Measurements from ENCODE around the gene HSD17B1.
A peak's percentile ranks its signal among the peaks of the same experiment; 100 is the strongest.
"Not testable (repeated sequence)": the region's sequence is repeated elsewhere in the genome, so short reads cannot be mapped to it uniquely, and the experiment has no call there.

Gene HSD17B1

GRCh38 chr17:42552736-42553135, at the start of gene HSD17B1:
TSS of gene HSD17B1 (plus strand) at chr17:42552923. CDS start at chr17:42552934, 11 bp downstream.
- not testable (repeated sequence) for H3K36me3 ChIP-seq (ENCODE audit: insufficient read depth, low read length); H3K4me1 ChIP-seq (ENCODE audit: insufficient read depth, low read length); H3K9me3 ChIP-seq (ENCODE audit: control insufficient read depth, insufficient read depth, low read length)
- peak within 1 kb of the TSS; percentile 87; the same call in 1 of the 2 replicates for H3K9ac ChIP-seq (ENCODE audit: low read depth, low read length)

- Histone ChIP-seq H3K9ac (ENCODE audit: low read depth, low read length) (no peak overlapping the region), H3K9me3 (ENCODE audit: control insufficient read depth, insufficient read depth, low read length) (no peaks in the 10 kb centered on the region), H3K36me3 (ENCODE audit: insufficient read depth, low read length) (peaks cover 26% of the 10 kb centered on the region), H3K4me1 (ENCODE audit: insufficient read depth, low read length) (no peaks in the 10 kb centered on the region)
These were observed 49.8 kb upstream of the HSD17B1 start for GRCh38 chr17:42502926-42503325.

DNA sequence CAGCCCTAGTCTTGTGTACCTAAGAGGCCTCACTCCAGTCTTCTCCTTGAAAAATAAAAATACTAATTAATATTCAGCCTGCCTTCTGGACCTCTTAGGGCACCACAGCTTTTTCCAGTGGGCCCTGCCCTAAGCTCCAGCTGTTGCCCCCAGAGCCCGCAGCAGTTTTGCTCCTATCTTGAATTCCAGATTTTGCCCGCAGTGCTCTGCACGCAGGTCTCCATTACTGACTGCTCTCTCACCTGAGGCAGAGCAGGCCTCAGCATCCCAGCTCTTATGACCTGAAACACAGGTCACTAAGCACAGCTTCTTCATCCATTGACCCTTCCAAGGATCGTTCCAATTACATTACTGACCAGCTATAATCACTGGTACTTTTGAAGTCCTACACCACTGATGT, 45.1 kb upstream of the HSD17B1 start:
- Histone ChIP-seq H3K9me3 (ENCODE audit: control insufficient read depth, insufficient read depth, low read length) (no peaks in the 10 kb centered on the region), H3K9ac (ENCODE audit: low read depth, low read length) (no peak overlapping the region), H3K4me1 (ENCODE audit: insufficient read depth, low read length) (no peaks in the 10 kb centered on the region), H3K36me3 (ENCODE audit: insufficient read depth, low read length) (peaks cover 3% of the 10 kb centered on the region; the same call in 1 of the 2 replicates)

DNA sequence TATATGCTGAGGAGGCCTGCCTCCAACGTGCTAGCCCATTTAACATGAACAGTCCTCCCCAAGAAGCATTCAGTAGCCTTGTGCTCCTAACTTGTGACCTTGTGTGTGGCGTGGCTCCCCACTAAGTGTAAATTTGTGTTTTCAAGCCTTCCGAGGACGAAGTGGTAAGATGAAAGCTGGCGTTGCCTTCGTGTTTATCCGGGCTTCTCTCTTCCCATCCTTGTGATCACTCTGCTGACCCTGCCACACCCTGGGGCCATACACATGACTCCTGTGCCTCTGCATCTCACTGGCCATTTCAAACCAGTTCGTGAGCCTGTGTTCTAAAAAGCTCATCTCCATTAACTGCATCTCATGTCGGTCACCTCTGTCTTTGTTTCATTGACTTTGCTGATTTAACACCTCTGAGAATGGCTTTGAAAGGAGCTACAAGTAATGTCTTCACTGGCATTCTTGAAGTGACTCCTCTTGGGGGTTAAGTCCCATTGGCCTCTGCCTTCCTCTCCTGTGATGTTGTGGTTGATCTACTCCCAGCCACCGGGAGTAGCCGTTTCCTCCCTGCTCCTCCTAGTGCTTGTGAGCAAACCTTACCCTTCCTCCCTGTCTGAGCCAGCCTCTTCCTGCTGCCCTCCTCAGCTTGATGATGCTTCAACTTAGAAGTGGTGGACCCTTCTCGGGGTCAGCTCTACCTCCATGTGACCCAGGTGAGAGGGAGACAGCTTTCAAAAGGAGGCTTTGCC, 44.1 kb upstream of the HSD17B1 start:
- H3K9ac ChIP-seq (ENCODE audit: low read depth, low read length), result no peak overlapping the region
- no peaks in the 10 kb centered on the region for H3K4me1 ChIP-seq (ENCODE audit: insufficient read depth, low read length)
- H3K36me3 ChIP-seq (ENCODE audit: insufficient read depth, low read length), result no peaks in the 10 kb centered on the region; the same call in 1 of the 2 replicates
- no peaks in the 10 kb centered on the region for H3K9me3 ChIP-seq (ENCODE audit: control insufficient read depth, insufficient read depth, low read length)

GRCh38 chr17:42509409-42509808, 43.3 kb upstream of the HSD17B1 start:
- Histone ChIP-seq H3K4me1 (ENCODE audit: insufficient read depth, low read length) (no peaks in the 10 kb centered on the region), H3K9me3 (ENCODE audit: control insufficient read depth, insufficient read depth, low read length) (no peaks in the 10 kb centered on the region), H3K36me3 (ENCODE audit: insufficient read depth, low read length) (no peaks in the 10 kb centered on the region; the same call in 1 of the 2 replicates), H3K9ac (ENCODE audit: low read depth, low read length) (no peak overlapping the region)

DNA sequence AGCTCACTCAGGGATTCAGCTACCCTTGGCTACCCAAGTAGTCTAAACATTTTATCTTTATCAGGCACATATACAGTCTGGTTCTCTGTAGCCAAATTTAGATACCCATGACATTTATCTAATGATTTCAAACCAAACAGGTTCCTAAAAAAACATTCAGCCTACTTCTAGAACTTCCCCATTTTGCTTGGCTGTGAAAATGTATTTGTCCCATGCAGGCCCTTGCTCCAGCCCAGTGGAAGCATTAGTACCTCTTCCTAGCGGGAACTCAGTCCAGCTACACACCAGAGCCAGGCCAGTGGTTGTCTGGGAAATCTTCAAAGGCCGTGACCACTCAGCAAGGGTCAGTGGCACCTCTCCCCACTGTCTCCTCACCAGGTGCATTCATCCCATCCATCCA, 42.9 kb upstream of the HSD17B1 start:
- H3K9me3 ChIP-seq (ENCODE audit: control insufficient read depth, insufficient read depth, low read length), result no peaks in the 10 kb centered on the region
- H3K36me3 ChIP-seq (ENCODE audit: insufficient read depth, low read length), result no peaks in the 10 kb centered on the region; the same call in 1 of the 2 replicates
- no peaks in the 10 kb centered on the region for H3K4me1 ChIP-seq (ENCODE audit: insufficient read depth, low read length)
- H3K9ac ChIP-seq (ENCODE audit: low read depth, low read length), result no peak overlapping the region

- no peak overlapping the region for H3K9ac ChIP-seq (ENCODE audit: low read depth, low read length)
- H3K36me3 ChIP-seq (ENCODE audit: insufficient read depth, low read length), result no peaks in the 10 kb centered on the region; the same call in 1 of the 2 replicates
- no peaks in the 10 kb centered on the region for H3K4me1 ChIP-seq (ENCODE audit: insufficient read depth, low read length)
- H3K9me3 ChIP-seq (ENCODE audit: control insufficient read depth, insufficient read depth, low read length), result no peaks in the 10 kb centered on the region
These were observed 40.5 kb upstream of the HSD17B1 start for GRCh38 chr17:42512246-42512645.

GRCh38 chr17:42512733-42513251, 39.9 kb upstream of the HSD17B1 start:
- Histone ChIP-seq H3K4me1 (ENCODE audit: insufficient read depth, low read length) (no peaks in the 10 kb centered on the region), H3K9ac (ENCODE audit: low read depth, low read length) (no peak overlapping the region), H3K9me3 (ENCODE audit: control insufficient read depth, insufficient read depth, low read length) (no peaks in the 10 kb centered on the region), H3K36me3 (ENCODE audit: insufficient read depth, low read length) (no peaks in the 10 kb centered on the region; the same call in 1 of the 2 replicates)

DNA sequence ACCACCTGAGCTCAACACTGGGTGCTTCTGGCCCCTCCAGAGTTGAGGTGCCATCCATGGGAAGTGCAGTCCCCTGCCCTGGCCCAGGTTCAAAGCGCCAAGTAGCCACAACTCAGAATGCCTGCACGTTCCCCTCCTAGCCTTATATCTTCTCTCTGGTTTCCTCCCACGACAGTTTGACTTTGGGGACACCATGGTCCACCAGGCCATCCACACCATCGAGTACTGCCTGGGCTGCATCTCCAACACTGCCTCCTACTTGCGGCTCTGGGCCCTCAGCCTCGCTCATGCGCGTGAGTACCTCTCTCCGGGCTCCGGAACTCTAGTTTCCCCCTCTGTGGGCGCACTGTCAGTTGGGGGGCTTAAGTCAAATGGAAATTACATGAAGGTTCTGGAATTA, 39.0 kb upstream of the HSD17B1 start:
- Histone ChIP-seq H3K4me1 (ENCODE audit: insufficient read depth, low read length) (peaks cover 6% of the 10 kb centered on the region; the same call in 1 of the 2 replicates), H3K9ac (ENCODE audit: low read depth, low read length) (no peak overlapping the region), H3K36me3 (ENCODE audit: insufficient read depth, low read length) (no peaks in the 10 kb centered on the region; the same call in 1 of the 2 replicates), H3K9me3 (ENCODE audit: control insufficient read depth, insufficient read depth, low read length) (no peaks in the 10 kb centered on the region)

- no peaks in the 10 kb centered on the region for H3K9me3 ChIP-seq (ENCODE audit: control insufficient read depth, insufficient read depth, low read length)
- H3K4me1 ChIP-seq (ENCODE audit: insufficient read depth, low read length), result peaks cover 11% of the 10 kb centered on the region
- no peak overlapping the region for H3K9ac ChIP-seq (ENCODE audit: low read depth, low read length)
- no peaks in the 10 kb centered on the region; the same call in 1 of the 2 replicates for H3K36me3 ChIP-seq (ENCODE audit: insufficient read depth, low read length)
These were observed 38.4 kb upstream of the HSD17B1 start for GRCh38 chr17:42514279-42514678.

DNA sequence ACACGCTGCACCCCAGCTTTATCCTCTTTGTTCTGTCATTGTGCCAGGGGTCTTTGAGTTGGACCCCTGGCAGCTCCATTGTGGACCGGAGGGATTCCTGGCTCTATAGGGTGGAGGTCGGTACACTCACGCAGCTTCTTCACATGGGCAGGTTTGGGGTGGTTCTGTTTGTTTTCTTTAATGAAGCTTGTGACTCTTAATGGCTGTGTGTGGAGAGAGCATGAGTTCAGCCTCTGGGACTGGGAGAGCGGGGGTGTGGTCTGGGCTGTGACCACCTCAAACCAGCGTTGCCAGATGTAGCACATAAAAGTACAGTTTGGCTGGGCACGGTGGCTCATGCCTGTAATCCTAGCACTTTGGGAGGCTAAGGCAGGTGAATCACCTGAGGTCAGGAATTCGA, 37.9 kb upstream of the HSD17B1 start:
- H3K4me1 ChIP-seq (ENCODE audit: insufficient read depth, low read length), result peaks cover 16% of the 10 kb centered on the region
- no peaks in the 10 kb centered on the region for H3K36me3 ChIP-seq (ENCODE audit: insufficient read depth, low read length)
- H3K9ac ChIP-seq (ENCODE audit: low read depth, low read length), result no peak overlapping the region
- H3K9me3 ChIP-seq (ENCODE audit: control insufficient read depth, insufficient read depth, low read length), result no peaks in the 10 kb centered on the region

- no peaks in the 10 kb centered on the region for H3K9me3 ChIP-seq (ENCODE audit: control insufficient read depth, insufficient read depth, low read length)
- H3K9ac ChIP-seq (ENCODE audit: low read depth, low read length), result no peak overlapping the region
- H3K36me3 ChIP-seq (ENCODE audit: insufficient read depth, low read length), result no peaks in the 10 kb centered on the region
- H3K4me1 ChIP-seq (ENCODE audit: insufficient read depth, low read length), result peaks cover 29% of the 10 kb centered on the region
These were observed 35.2 kb upstream of the HSD17B1 start for GRCh38 chr17:42517516-42517915.

DNA sequence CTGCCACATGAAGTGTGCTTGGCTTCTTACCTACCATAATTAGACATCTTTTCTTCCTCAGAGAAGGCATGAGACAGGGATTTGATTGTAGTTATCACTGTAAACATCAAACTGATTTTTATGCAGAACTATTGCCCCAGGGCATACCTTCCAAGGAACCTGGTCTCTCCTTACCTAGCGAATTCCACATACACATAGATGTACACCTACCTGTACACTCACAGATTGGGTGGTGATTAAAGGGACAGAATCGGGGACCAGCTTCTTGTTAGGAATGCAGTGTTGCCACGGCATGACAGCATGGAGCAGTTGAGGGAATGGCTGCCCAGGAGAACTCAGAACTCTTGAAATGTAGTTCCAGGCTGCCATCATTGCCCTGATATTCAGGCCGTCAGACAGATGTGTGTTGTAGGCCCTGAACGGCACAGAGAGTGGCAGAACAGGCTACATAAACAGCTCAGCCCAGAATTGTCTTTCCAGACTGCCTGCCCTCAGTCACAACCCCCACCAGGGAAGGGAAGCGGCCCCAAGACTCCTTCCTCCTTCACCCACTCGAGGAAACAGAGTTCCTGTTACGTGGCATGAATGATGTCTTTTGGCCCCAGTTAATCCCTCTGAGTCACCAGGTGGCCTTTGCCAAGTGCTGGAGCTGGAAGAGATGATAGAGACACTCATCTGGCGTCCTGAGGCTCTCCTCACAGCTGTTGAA, 34.5 kb upstream of the HSD17B1 start:
- H3K36me3 ChIP-seq (ENCODE audit: insufficient read depth, low read length), result no peaks in the 10 kb centered on the region
- no peak overlapping the region for H3K9ac ChIP-seq (ENCODE audit: low read depth, low read length)
- peaks cover 29% of the 10 kb centered on the region for H3K4me1 ChIP-seq (ENCODE audit: insufficient read depth, low read length)
- H3K9me3 ChIP-seq (ENCODE audit: control insufficient read depth, insufficient read depth, low read length), result no peaks in the 10 kb centered on the region

DNA sequence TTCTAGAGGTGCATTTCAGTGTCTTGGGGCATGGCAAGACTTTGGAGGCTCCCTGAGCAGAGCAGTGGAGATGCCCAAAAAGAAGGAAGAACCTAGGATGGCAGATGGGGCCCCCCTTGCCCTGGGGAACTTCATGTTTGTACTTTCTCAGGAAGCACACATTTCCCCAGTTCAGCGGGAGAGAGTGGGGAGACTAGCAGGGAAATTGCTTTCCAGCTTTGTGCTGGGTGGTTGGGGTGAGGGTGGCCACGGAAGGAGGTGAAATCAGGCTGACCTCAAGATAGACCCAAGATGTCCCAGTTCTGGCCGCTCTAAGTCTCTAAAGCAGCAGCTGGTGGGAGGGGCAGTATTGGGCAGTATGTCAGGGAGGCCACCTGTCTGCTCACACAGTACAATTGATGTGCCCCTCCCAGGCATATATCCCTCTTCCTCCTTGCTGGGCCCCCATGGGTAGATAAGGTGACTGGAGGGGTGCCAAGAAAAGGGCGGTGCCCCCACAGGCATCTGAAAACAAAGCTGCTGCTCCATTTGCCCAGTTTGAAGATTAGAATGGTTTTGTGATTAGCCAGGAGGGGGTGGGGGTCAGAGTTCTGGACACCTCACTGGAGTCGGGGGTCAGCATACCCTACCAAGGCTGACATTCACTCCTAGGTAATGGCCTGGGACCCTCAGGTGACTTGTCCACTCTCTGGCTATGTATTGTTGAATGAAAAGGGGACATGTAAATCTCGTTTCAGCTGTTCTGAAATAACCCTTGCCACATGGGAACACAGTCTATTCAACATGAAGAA, 33.8 kb upstream of the HSD17B1 start:
- H3K9ac ChIP-seq (ENCODE audit: low read depth, low read length), result no peak overlapping the region
- H3K4me1 ChIP-seq (ENCODE audit: insufficient read depth, low read length), result peaks cover 29% of the 10 kb centered on the region
- no peaks in the 10 kb centered on the region for H3K36me3 ChIP-seq (ENCODE audit: insufficient read depth, low read length)

More for the DNA sequence above, 33.8 kb upstream of the HSD17B1 start:
- no peaks in the 10 kb centered on the region for H3K9me3 ChIP-seq (ENCODE audit: control insufficient read depth, insufficient read depth, low read length)
